Colonic mucosa (tissue), 4 donors: ENCODE measurements around the gene ST3GAL2. TPM values are rescaled to one million over a fixed set of nuclear protein-coding genes. Genes with fewer than 3 reads are reported as not detected.
"Not testable (repeated sequence)": the region's sequence is repeated elsewhere in the genome, so short reads cannot be mapped to it uniquely, and the experiment has no call there.

ENCODE experiments used
- DNase-seq: peaks from one replicate; pipeline ENCODE4 v3.0.0-alpha.2; 2020
- H3K27ac ChIP-seq: fragments of 200-600 bp; one replicate; pipeline ENCODE4 v1.8.0; 2021
- H3K27me3 ChIP-seq: fragments of 200-600 bp; one replicate; pipeline ENCODE4 v1.8.0; 2021
- H3K36me3 ChIP-seq: fragments of 200-600 bp; one replicate; pipeline ENCODE4 v1.8.0; 2021
- H3K4me1 ChIP-seq: fragments of 200-600 bp; one replicate; pipeline ENCODE4 v1.8.0; 2021; ENCODE audit warnings: mild to moderate bottlenecking
- H3K4me3 ChIP-seq: fragments of 200-600 bp; one replicate; pipeline ENCODE4 v1.8.0; 2021
- H3K9ac ChIP-seq, 2 donors: one replicate each; pipeline ENCODE4 v1.7.0; 2013; ENCODE audit warnings: control low read depth in 2 of 2, low read depth in 2 of 2, low read length in 2 of 2
- H3K9me3 ChIP-seq: fragments of 200-600 bp; one replicate; pipeline ENCODE4 v1.8.0; 2021
- CTCF ChIP-seq: fragments of 200-600 bp; IDR thresholded peaks from one replicate; pipeline ENCODE4 v1.8.0; 2022; ENCODE audit warnings: antibody characterized with exemption, mild to moderate bottlenecking
- intact Hi-C: fragments of 100-400 bp; cut with DNase I; formaldehyde crosslinking; loops from one replicate; pipeline ENCODE4 v1.14.1; 2022
- total RNA-seq, 2 donors: library from RNA; stranded (reverse); fragmentation: NEBNext Ultra II Directional in 1 of 2; extraction: Animal tissue kit (Norgen Biotek cat#: 25700) in 1 of 2; gene quantifications; one replicate each; pipeline ENCODE4 v1.2.1, GENCODE V29; 2021
- donor health status: healthy.
- donor health status: DM: no; HTN: no; CAD: no.
- donor health status: DM: no; HTN: no; CAD: no.

Gene ST3GAL2
- total RNA-seq, 2 donors from 2014 or later = 6.9 to 8.1 TPM

- no peaks in the 10 kb centered on the region for H3K36me3 ChIP-seq
- H3K27me3 ChIP-seq = no peaks in the 10 kb centered on the region
- no peak for DNase-seq
- H3K27ac ChIP-seq = no peak overlapping the region
- TF ChIP-seq CTCF = no peak
- no peak overlapping the region for H3K9ac ChIP-seq
- no peaks in the 10 kb centered on the region for H3K4me1 ChIP-seq
- no peaks in the 10 kb centered on the region for H3K9me3 ChIP-seq
- intact Hi-C loops = loop anchor here (5.0 kb wide), 1 partner anchor 99 kb away; no protein-coding TSS in a partner anchor
- H3K4me3 ChIP-seq = no peak overlapping the region
Measured at GRCh38 chr16:70372921-70373728, 65.8 kb downstream of the ST3GAL2 start.

- H3K9me3 ChIP-seq = no peaks in the 10 kb centered on the region
- intact Hi-C loops = loop anchor here (5.0 kb wide), 1 partner anchor 101 kb away; no protein-coding TSS in a partner anchor
- no peak overlapping the region for H3K27ac ChIP-seq
- H3K27me3 ChIP-seq = no peaks in the 10 kb centered on the region
- no peaks in the 10 kb centered on the region for H3K4me1 ChIP-seq
- no peak overlapping the region for H3K9ac ChIP-seq
- peaks cover 3% of the 10 kb centered on the region for H3K36me3 ChIP-seq
- no peak for TF ChIP-seq CTCF
- H3K4me3 ChIP-seq = no peak overlapping the region
- no peak for DNase-seq
Measured at GRCh38 chr16:70370924-70371323, 68.0 kb downstream of the ST3GAL2 start.

GRCh38 chr16:70370145-70370544 lies 68.8 kb downstream of the ST3GAL2 start:
- H3K9me3 ChIP-seq, H3K27ac ChIP-seq, H3K4me3 ChIP-seq, H3K27me3 ChIP-seq, DNase-seq, H3K4me1 ChIP-seq, H3K9ac ChIP-seq, H3K36me3 ChIP-seq: not testable (repeated sequence)
- intact Hi-C loops = loop anchor here (5.0 kb wide), 1 partner anchor 102 kb away; no protein-coding TSS in a partner anchor
- peak; percentile 47 for TF ChIP-seq CTCF

GRCh38 chr16:70364399-70364798 lies 74.5 kb downstream of the ST3GAL2 start:
- intact Hi-C loops = no loop called here
- no peaks in the 10 kb centered on the region for H3K4me1 ChIP-seq
- H3K36me3 ChIP-seq = peaks cover 26% of the 10 kb centered on the region
- no peak for DNase-seq
- no peaks in the 10 kb centered on the region for H3K9me3 ChIP-seq
- H3K27ac ChIP-seq = no peak overlapping the region
- H3K4me3 ChIP-seq = no peak overlapping the region
- TF ChIP-seq CTCF = no peak
- H3K9ac ChIP-seq = no peak overlapping the region
- no peaks in the 10 kb centered on the region for H3K27me3 ChIP-seq

GRCh38 chr16:70359552-70359951 lies 79.3 kb downstream of the ST3GAL2 start:
- TF ChIP-seq CTCF = no peak
- no peak for DNase-seq
- intact Hi-C loops = no loop called here
- Histone ChIP-seq H3K36me3 (peaks cover 14% of the 10 kb centered on the region), H3K4me3 (no peak overlapping the region), H3K4me1 (no peaks in the 10 kb centered on the region), H3K9me3 (no peaks in the 10 kb centered on the region), H3K27me3 (no peaks in the 10 kb centered on the region), H3K9ac (no peak overlapping the region), H3K27ac (no peak overlapping the region)
